PC-9 (cell line): ENCODE measurements around the gene BCL2L1.

ENCODE experiments used
- EZH2 ChIP-seq: fragments of 200-600 bp; sonication (generic); IDR thresholded peaks from 2 replicates; pipeline ENCODE4 v1.8.0; 2017; ENCODE audit warnings: antibody characterized with exemption, low read depth
- TF ChIP-seq, protein P1 (sequence below): fragments of 200-600 bp; sonication (generic); conservative IDR thresholded peaks from 2 replicates; pipeline ENCODE4 v1.6.1; 2017; ENCODE audit warnings: mixed run types, antibody characterized with exemption, mild to moderate bottlenecking, moderate library complexity

DNA sequence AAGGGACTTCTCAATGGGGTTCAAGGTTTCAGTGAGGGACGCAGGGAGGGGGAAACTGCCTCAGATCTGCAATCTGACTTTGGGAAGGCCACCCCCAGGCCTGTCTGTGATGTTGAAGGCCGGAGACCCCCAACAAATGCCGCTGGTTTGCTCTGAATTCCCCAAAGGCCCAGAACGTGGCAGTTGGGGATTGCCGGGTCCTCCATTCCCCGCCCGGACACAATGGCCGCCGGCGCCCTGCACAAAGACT is 326 bp upstream of the BCL2L1 start:
- TF ChIP-seq, protein P1, sequence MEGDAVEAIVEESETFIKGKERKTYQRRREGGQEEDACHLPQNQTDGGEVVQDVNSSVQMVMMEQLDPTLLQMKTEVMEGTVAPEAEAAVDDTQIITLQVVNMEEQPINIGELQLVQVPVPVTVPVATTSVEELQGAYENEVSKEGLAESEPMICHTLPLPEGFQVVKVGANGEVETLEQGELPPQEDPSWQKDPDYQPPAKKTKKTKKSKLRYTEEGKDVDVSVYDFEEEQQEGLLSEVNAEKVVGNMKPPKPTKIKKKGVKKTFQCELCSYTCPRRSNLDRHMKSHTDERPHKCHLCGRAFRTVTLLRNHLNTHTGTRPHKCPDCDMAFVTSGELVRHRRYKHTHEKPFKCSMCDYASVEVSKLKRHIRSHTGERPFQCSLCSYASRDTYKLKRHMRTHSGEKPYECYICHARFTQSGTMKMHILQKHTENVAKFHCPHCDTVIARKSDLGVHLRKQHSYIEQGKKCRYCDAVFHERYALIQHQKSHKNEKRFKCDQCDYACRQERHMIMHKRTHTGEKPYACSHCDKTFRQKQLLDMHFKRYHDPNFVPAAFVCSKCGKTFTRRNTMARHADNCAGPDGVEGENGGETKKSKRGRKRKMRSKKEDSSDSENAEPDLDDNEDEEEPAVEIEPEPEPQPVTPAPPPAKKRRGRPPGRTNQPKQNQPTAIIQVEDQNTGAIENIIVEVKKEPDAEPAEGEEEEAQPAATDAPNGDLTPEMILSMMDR: peak; percentile 41; the same call in 1 of the 2 replicates
- TF ChIP-seq EZH2: no peak
